MM.1S (cell line): ENCODE data around the gene CTBP1.

Experiments used
- EZH2 ChIP-seq: fragments of 300-600 bp; sonication (generic); optimal IDR thresholded peaks from 2 replicates; pipeline ENCODE3; 2017; ENCODE audit warnings: low read depth, mild to moderate bottlenecking, antibody characterized with exemption, low read length, mixed read lengths
- TF ChIP-seq, protein P1 (sequence below): fragments of 300-600 bp; sonication (generic); IDR thresholded peaks from 2 replicates; pipeline ENCODE4 v1.5.1; 2016; ENCODE audit warnings: antibody characterized with exemption, low read length, mixed read lengths

DNA sequence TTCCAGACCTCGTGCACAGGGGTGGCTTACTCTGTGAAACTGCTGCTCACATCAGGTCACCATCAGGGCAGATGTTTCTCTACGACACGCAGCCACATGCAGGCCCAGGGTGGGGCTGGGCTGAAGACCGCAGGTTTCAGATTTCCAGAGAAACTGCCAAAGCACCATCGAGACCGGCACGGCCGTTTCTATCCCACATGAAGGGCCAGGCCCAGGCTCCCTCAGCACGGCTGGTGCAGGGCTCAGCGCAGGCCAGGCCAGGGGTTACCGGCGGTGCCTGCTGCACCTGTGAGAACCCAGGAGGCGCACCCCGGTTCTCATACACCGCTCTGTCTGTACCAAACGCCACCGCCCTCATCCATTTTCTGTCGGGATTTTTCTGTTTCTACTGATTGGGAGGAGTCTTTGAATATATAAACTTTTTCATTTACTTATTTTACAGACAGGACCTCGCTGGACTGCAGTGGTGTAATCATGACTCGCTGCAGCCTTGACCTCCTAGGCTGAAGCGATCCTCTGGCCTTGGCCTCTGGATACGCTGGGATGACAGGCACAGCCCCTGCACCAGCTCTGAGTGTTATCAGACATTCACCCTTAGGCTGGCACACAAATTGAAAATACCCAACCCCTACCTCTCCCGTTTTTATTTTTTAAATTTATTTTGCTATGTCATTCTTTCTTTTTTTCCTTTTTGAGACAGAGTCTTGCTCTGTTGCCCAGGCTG lies 17.1 kb downstream of the CTBP1 start:
- TF ChIP-seq, protein P1, sequence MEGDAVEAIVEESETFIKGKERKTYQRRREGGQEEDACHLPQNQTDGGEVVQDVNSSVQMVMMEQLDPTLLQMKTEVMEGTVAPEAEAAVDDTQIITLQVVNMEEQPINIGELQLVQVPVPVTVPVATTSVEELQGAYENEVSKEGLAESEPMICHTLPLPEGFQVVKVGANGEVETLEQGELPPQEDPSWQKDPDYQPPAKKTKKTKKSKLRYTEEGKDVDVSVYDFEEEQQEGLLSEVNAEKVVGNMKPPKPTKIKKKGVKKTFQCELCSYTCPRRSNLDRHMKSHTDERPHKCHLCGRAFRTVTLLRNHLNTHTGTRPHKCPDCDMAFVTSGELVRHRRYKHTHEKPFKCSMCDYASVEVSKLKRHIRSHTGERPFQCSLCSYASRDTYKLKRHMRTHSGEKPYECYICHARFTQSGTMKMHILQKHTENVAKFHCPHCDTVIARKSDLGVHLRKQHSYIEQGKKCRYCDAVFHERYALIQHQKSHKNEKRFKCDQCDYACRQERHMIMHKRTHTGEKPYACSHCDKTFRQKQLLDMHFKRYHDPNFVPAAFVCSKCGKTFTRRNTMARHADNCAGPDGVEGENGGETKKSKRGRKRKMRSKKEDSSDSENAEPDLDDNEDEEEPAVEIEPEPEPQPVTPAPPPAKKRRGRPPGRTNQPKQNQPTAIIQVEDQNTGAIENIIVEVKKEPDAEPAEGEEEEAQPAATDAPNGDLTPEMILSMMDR = no peak
- no peak for TF ChIP-seq EZH2
